SH-SY5Y (cell line): ENCODE results near the gene ZNF267.

Source experiments
- GATA2 ChIP-seq: IDR thresholded peaks from 2 replicates; pipeline ENCODE4 v1.6.1; 2011; ENCODE audit warnings: mild to moderate bottlenecking, low read depth, low read length
- GATA3 ChIP-seq: IDR thresholded peaks from 2 replicates; pipeline ENCODE4 v1.6.1; 2011; ENCODE audit warnings: low read depth, mild to moderate bottlenecking, low read length, moderate library complexity

Gene ZNF267

GRCh38 chr16:31873556-31874365 lies at the start of gene ZNF267:
TSS of gene ZNF267 (plus strand) at chr16:31873807. CDS start at chr16:31873967, 160 bp downstream.
- TF ChIP-seq GATA2, result no peak

- TF ChIP-seq GATA2 (no peak), GATA3 (no peak)
Observed at GRCh38 chr16:31833047-31833446, 40.6 kb upstream of the ZNF267 start.

- TF ChIP-seq GATA3 (no peak), GATA2 (no peak)
Observed at GRCh38 chr16:31842864-31843263, 30.7 kb upstream of the ZNF267 start.

GRCh38 chr16:31853291-31853690 lies 20.3 kb upstream of the ZNF267 start:
- TF ChIP-seq GATA3 (no peak), GATA2 (no peak)

- no peak for TF ChIP-seq GATA3
- TF ChIP-seq GATA2, result no peak
Observed at GRCh38 chr16:31860508-31860907, 13.1 kb upstream of the ZNF267 start.

GRCh38 chr16:31861455-31861854 lies 12.2 kb upstream of the ZNF267 start:
- TF ChIP-seq GATA3 (no peak), GATA2 (no peak)

GRCh38 chr16:31862761-31863160 lies 10.8 kb upstream of the ZNF267 start:
- no peak for TF ChIP-seq GATA2
- no peak for TF ChIP-seq GATA3

GRCh38 chr16:31868164-31868563 lies 5.4 kb upstream of the ZNF267 start:
- no peak for TF ChIP-seq GATA2
- TF ChIP-seq GATA3, result no peak

GRCh38 chr16:31868691-31869167 lies 4.9 kb upstream of the ZNF267 start:
- TF ChIP-seq GATA3 (no peak), GATA2 (0 out of 2 replicates have a peak, but pooled peaks have one; percentile 25)

GRCh38 chr16:31869511-31870201 lies 4.0 kb upstream of the ZNF267 start:
- TF ChIP-seq GATA3 (no peak), GATA2 (no peak)

GRCh38 chr16:31870809-31871208 lies 2.8 kb upstream of the ZNF267 start:
- TF ChIP-seq GATA3, result no peak
- TF ChIP-seq GATA2, result no peak

GRCh38 chr16:31871510-31871909 lies 2.1 kb upstream of the ZNF267 start:
- TF ChIP-seq GATA3, result no peak
- TF ChIP-seq GATA2, result no peak

GRCh38 chr16:31872201-31872600 lies 1.4 kb upstream of the ZNF267 start:
- TF ChIP-seq GATA3, result no peak
- TF ChIP-seq GATA2, result no peak

- TF ChIP-seq GATA3 (no peak), GATA2 (no peak)
Observed at GRCh38 chr16:31874366-31875111, 932 bp downstream of the ZNF267 start.
